Activated naive CD8-positive, alpha-beta T cell treated with anti-CD3 and anti-CD28 coated beads, Interleukin-2, amount 50 U/mL, for 24 hours (primary cell): Measurements from ENCODE around the gene ZNF41.
"Not testable (repeated sequence)": the region's sequence is repeated elsewhere in the genome, so short reads cannot be mapped to it uniquely, and the experiment has no call there.

Source experiments
- ATAC-seq: fragments of 150-1000 bp; cut with Tn5 transposase; one replicate; pipeline ENCODE4 v1.10.0; 2021
- DNase-seq: peaks from one replicate; pipeline ENCODE4 v3.0.0; 2021
- H3K27ac Mint-ChIP-seq: one replicate; pipeline ENCODE4 v1.8.0; 2021; ENCODE audit warnings: mild to moderate bottlenecking, mixed read lengths
- H3K27me3 Mint-ChIP-seq: one replicate; pipeline ENCODE4 v1.8.0; 2021; ENCODE audit warnings: mixed read lengths
- H3K36me3 Mint-ChIP-seq: one replicate; pipeline ENCODE4 v1.8.0; 2021; ENCODE audit warnings: low read depth, mixed read lengths
- H3K4me1 Mint-ChIP-seq: one replicate; pipeline ENCODE4 v1.8.0; 2021; ENCODE audit warnings: mixed read lengths
- H3K4me3 Mint-ChIP-seq: one replicate; pipeline ENCODE4 v1.8.0; 2021; ENCODE audit warnings: mild to moderate bottlenecking, moderate library complexity, mixed read lengths
- H3K9me3 Mint-ChIP-seq: one replicate; pipeline ENCODE4 v1.8.0; 2021; ENCODE audit warnings: mixed read lengths

ZNF41 gene

DNA sequence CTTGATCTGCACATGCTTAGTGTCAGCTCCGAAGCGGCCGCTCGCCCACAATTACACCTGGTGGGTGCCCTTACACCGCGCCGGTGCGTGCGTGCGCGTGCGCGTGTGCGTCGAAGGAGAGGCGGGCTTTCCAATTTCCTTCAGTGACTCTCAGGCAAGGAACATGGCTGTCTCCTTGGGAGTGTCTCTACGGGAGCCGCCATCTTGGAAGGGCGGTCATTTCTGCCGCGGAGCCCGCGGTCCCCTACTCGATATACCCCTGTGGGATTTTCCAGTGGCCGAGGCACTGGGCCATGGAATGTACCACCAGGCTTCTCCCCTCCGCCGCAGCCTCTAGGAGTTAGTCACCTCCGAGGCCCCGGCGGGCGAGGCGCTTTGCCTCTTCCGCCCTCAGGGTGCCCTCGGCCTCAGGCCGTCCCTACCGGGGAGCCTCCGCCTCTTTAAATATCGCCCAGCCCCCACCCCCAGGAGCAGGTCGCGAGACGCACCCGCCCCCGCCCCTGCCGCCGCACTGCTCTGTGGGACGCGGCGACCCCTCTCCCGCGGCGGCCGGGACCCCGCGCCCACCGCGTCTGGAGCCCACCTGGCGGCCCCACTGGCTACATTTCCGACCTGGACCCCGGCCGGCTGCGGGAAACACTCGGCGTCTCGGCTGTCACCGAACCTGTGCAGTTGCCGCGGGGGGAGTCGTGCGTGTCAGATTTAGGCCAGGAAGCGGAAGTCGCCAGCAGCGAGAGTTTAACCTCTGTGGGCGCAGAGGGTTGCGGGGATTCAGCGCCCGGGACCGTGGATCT is at the start of gene ZNF41:
Gene ZNF41, minus strand, starts transcription at position 711 of the 794 bp plus-strand sequence. CDS start 15,741 bp downstream, outside the sequence.
- Mint-ChIP-seq H3K36me3 (peaks cover 5% of the 10 kb centered on the region), H3K27ac (peak within 1 kb of the TSS; percentile 93), H3K4me3 (peak within 1 kb of the TSS; percentile 95), H3K9me3 (no peaks in the 10 kb centered on the region), H3K27me3 (no peaks in the 10 kb centered on the region), H3K4me1 (peaks cover 38% of the 10 kb centered on the region)
- ATAC-seq (peak; percentile 93), DNase-seq (peak; percentile 77)

DNA sequence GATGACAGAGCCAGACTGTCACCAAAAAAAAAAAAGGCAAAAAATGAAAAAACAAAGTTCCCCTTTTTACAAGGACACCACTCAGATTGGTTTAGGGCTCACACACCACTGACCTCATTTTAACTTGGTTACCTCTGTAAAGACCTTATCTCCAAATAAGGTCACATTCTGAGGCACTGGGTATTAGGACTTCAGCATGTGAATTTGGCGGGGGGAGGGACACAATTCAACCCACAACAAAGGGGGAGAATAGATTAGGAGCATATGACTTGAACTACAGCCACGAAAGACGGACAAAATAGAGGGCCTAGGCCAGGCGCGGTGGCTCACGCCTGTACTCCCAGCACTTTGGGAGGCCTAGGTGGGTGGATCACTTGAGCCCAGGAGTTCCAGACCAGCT is 47.0 kb upstream of the ZNF41 start:
- no peak for ATAC-seq
- Mint-ChIP-seq H3K9me3 (no peaks in the 10 kb centered on the region), H3K4me1 (peaks cover 1% of the 10 kb centered on the region), H3K4me3 (no peak overlapping the region), H3K36me3 (no peaks in the 10 kb centered on the region), H3K27me3 (no peaks in the 10 kb centered on the region), H3K27ac (no peak overlapping the region)
- no peak for DNase-seq

DNA sequence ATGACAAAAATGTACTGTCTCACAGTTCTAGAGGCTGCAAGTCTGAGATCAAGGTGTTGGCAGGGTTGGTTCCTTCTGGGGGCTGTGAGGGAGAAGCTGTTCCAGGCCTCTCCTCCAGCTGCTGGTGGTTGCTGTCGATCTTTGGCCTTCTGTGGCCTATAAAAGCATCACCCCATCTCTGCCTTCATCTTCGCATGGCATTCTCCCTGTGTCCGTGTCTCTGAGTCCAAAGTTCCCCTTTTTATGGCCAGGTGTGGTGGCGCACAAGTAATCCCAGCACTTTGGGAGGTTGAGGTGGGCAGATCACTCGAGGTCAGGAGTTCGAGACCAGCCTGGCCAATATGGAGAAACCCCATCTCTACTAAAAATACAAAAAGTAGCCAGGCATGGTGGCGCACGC is 46.5 kb upstream of the ZNF41 start:
- no peaks in the 10 kb centered on the region for H3K36me3 Mint-ChIP-seq
- peaks cover 1% of the 10 kb centered on the region for H3K4me1 Mint-ChIP-seq
- no peak overlapping the region for H3K27ac Mint-ChIP-seq
- no peak overlapping the region for H3K4me3 Mint-ChIP-seq
- no peaks in the 10 kb centered on the region for H3K9me3 Mint-ChIP-seq
- peaks cover 2% of the 10 kb centered on the region for H3K27me3 Mint-ChIP-seq
- DNase-seq = no peak
- ATAC-seq = no peak

DNA sequence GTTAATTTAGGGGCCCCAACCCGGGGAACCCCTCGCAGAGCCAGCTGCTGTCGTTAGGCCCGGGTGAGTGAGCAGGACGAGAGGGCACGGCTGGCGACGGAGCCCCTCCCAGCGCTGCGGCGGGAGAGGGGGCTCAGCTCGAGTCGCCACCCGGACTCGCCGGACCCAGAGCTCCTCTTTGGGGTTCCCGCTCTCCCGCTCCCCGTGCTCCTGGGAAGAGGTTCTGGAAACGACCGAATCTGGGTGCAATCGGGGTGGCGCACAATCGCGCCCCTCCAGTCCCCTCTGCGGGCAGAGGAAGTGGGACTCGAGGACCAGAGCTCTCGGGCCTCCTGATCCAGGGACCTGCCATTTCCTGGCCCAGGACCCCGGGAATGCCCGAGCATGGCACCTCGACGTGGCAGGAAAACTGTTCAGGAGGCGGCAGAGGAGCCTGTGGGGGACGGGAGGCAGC is 40.7 kb upstream of the ZNF41 start:
- H3K27me3 Mint-ChIP-seq = peaks cover 2% of the 10 kb centered on the region
- no peak overlapping the region for H3K27ac Mint-ChIP-seq
- no peaks in the 10 kb centered on the region for H3K9me3 Mint-ChIP-seq
- H3K4me1 Mint-ChIP-seq = no peaks in the 10 kb centered on the region
- ATAC-seq = no peak
- DNase-seq = no peak
- H3K36me3 Mint-ChIP-seq = no peaks in the 10 kb centered on the region
- peak overlapping the region; percentile 61 for H3K4me3 Mint-ChIP-seq

DNA sequence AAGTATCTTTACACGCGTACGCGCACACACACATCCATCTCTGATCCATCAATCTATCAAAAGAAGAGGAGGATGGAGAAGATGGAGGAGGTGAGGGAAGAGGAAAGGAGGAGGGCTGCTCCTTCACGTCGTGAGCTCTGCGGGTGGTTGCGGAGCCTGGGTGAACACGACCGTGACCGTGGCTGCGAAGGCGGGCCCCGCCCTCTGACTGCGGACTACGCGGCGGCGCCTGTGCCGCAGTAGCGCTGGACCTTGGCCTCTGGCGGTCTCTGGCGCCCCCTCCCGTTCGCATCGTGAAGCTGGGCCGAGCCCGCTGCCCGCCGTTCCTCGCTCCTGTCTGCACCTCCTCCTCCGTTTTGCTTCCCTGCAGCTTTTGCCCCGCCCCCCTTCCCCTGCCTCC is 40.3 kb upstream of the ZNF41 start:
- H3K36me3 Mint-ChIP-seq = no peaks in the 10 kb centered on the region
- ATAC-seq (peak; percentile 97), DNase-seq (peak; percentile 87)
- H3K27me3 Mint-ChIP-seq = peaks cover 2% of the 10 kb centered on the region
- no peaks in the 10 kb centered on the region for H3K4me1 Mint-ChIP-seq
- no peaks in the 10 kb centered on the region for H3K9me3 Mint-ChIP-seq
- peak overlapping the region; percentile 61 for H3K4me3 Mint-ChIP-seq
- no peak overlapping the region for H3K27ac Mint-ChIP-seq

DNA sequence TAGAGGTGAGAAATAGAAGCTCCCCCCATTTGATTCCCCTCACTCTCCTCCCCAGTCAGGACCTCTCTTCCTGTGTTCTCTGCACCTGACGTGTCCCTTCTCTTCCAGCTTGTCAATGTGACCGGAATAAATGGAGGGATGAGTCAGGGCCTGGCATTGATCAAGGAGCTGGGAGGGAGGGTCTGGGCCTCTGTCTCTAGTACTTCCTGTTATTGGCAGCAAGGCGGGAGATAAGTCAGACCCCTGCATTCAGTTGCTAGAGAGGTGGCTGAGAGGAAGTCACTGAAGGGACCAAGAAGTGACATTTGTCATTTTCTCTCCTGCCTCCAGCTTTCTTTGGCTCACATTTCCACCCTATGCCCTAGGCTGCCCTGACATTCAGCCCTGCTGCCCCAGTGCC is 35.1 kb upstream of the ZNF41 start:
- H3K9me3 Mint-ChIP-seq = no peaks in the 10 kb centered on the region
- no peaks in the 10 kb centered on the region for H3K27me3 Mint-ChIP-seq
- H3K36me3 Mint-ChIP-seq = no peaks in the 10 kb centered on the region
- ATAC-seq = no peak
- no peak overlapping the region for H3K4me3 Mint-ChIP-seq
- no peak overlapping the region for H3K27ac Mint-ChIP-seq
- no peak for DNase-seq
- H3K4me1 Mint-ChIP-seq = peaks cover 6% of the 10 kb centered on the region

DNA sequence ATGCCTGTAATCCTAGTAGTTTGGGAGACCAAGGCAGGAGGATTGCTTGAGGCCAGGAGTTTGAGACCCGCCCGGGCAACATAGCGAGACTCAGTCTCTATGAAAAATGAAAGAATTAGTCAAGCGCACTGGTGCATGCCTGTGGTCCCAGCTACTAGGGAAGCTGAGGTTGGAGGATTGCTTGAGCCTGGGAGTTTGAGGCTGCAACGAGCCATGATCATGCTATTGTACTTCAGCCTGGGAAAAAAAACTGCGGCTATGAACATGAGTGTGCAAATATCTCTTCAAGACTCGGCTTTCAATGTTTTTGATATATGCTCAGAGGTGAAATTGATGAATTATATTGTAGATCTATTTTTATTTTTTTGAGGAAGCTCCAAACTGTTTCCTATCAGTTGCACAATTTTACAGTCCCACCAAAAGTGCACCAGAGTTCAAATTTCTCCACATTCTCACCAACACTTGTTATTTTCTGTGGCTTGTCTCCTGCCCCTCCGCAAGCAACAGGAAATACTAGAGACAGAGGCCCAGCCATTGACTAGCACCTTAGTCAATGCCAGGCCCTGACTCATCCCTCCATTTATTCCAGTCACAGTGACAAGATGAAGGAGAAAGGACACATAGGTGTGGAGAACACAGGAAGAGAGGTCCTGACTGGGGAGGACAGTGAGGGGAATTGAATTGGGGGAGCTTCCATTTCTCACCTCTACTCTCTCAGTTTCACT is 33.1 kb upstream of the ZNF41 start:
- Mint-ChIP-seq H3K36me3 (no peaks in the 10 kb centered on the region), H3K4me1 (peaks cover 9% of the 10 kb centered on the region), H3K9me3 (no peaks in the 10 kb centered on the region), H3K27ac (no peak overlapping the region), H3K4me3 (no peak overlapping the region), H3K27me3 (no peaks in the 10 kb centered on the region)
- DNase-seq (no peak), ATAC-seq (no peak)

DNA sequence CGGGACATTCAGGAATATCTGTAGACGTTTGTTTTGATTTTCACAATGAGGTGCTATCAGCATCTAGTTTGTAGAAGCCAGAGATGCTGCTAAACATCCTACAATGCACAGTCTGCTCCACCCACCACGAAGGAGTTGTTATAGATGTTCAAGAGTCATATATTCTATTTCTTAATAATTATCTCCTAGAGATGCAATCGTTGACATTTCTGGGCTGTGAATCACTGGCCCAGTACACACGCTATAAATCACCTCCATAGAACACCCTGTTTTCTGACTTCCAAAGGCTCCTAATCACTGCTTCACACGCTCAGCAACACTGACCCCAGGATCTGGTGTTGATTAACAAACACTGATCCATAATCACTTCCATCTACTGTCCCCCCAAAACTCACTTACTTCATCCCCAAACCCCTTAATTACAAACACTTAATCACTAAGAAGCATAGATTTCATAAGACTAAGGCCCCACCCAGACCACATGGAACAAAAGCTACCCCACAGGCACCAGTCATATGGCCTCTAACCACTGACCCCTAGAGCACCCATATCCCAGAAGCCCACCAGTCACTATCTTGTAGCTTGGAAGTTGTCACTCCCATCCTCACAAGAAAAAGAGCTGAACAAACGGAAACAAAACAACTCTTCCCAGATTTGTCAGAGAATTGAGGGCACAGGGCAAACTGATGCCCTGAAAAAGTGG is 31.7 kb upstream of the ZNF41 start:
- peak overlapping the region; percentile 10 for H3K4me3 Mint-ChIP-seq
- no peaks in the 10 kb centered on the region for H3K9me3 Mint-ChIP-seq
- no peak overlapping the region for H3K27ac Mint-ChIP-seq
- H3K36me3 Mint-ChIP-seq = no peaks in the 10 kb centered on the region
- ATAC-seq (no peak), DNase-seq (no peak)
- H3K27me3 Mint-ChIP-seq = no peaks in the 10 kb centered on the region
- H3K4me1 Mint-ChIP-seq = peaks cover 9% of the 10 kb centered on the region

DNA sequence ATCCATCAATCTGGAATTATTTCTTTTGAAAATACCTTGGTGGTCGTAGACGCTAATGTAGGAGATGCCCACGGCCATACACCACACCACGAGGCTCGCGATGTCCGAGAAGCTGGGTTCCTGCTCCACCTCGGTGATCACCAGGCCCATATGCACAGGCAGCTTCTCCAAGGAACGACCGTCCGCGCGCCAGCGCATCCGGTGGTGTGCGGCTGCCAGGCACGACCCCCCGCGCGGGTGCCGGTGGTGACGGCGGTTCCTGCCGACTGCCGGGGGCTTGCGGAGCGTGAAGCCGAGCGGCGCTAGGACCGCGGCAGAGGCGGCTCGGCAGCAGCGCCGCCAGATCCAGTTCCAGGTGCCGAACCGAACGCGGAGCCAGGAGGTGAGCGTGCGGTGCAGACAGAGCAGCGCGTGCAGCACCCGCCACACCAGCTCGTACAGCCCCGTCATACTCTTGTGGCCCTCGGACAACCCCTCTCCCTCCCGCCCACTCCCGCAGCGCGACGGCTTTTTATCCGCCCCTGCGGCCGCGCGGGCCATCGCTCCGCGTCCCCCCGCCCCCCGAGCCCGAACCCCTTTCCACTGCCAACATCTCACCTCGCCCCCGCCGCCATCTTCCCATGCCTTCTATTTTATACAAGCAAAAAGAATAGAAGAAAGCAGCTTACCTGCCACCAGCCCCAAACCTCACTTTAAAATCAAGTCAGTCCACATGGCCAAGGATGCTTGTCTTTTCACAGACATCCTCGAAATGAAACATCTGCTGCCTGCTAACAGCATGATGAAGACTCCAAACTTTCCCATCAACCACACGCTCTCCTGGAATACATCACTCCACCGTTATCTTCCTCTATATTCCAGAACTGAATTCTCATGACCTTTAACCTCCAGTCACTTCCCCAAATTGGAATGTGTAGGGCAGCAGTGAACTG is 30.3 kb upstream of the ZNF41 start:
- peak overlapping the region; percentile 77 for H3K4me3 Mint-ChIP-seq
- DNase-seq (peak; percentile 3), ATAC-seq (peak; percentile 57)
- not testable (repeated sequence) for H3K9me3 Mint-ChIP-seq, H3K4me1 Mint-ChIP-seq, H3K27me3 Mint-ChIP-seq, H3K36me3 Mint-ChIP-seq
- H3K27ac Mint-ChIP-seq = peak overlapping the region; percentile 49

DNA sequence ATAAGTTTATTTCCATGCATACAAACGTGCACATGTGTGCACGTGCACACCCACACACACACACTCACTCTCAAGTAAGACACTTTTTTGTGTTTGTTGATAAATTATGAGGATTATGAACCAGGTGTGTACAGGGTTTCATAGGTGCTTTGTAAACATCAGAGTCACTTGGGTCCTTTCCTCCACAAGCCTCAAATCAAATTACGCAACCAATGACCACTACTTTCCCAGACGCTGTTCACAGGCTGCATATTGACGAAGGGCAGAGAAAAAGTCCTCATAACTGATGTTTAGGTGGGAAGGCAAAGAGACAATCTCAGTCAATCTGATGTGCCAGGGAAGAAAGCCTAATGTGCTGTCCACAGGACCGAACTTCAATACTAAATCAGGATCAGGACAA is 29.4 kb upstream of the ZNF41 start:
- not testable (repeated sequence) for ATAC-seq, H3K27ac Mint-ChIP-seq
- H3K4me1 Mint-ChIP-seq = peaks cover 10% of the 10 kb centered on the region

DNA sequence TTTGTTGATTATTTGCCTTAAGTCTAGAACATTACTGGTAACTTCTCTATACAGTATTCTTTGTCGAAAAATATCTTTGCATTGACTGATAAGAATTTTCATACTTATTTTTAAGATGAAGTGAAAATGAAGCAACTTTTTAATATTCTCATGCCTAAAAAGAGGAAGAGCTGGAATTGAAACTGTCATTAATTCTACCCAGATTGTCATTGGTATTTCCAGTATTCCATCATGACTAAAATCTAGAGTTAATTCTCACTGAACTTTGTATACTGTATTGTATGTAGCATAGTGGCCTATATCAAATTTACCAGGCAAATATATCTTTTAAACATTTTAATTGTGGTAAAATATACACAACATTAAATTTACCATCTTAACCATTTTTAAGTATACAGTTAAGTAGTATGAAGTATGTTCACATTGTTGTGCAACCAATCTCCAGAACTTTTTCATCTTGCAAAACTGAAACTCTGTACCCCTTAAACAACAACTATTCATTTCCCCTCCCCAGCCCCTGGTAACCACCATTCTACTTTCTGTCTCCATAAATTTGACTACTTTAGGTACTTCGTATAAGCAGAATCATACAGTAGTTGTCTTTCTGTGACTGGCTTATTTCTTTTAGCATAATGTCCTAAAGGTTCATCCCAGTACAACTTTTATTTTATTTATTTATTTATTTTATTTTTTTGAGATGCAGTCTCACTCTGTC is 24.3 kb upstream of the ZNF41 start:
- ATAC-seq (no peak), DNase-seq (no peak)
- H3K4me1 Mint-ChIP-seq = peaks cover 4% of the 10 kb centered on the region
- no peaks in the 10 kb centered on the region for H3K27me3 Mint-ChIP-seq
- H3K9me3 Mint-ChIP-seq = no peaks in the 10 kb centered on the region
- no peak overlapping the region for H3K27ac Mint-ChIP-seq
- H3K4me3 Mint-ChIP-seq = no peak overlapping the region
- H3K36me3 Mint-ChIP-seq = no peaks in the 10 kb centered on the region

More for the DNA sequence above, 29.4 kb upstream of the ZNF41 start:
- not testable (repeated sequence) for H3K36me3 Mint-ChIP-seq, DNase-seq, H3K27me3 Mint-ChIP-seq, H3K9me3 Mint-ChIP-seq
- H3K4me3 Mint-ChIP-seq = peak overlapping the region; percentile 51

DNA sequence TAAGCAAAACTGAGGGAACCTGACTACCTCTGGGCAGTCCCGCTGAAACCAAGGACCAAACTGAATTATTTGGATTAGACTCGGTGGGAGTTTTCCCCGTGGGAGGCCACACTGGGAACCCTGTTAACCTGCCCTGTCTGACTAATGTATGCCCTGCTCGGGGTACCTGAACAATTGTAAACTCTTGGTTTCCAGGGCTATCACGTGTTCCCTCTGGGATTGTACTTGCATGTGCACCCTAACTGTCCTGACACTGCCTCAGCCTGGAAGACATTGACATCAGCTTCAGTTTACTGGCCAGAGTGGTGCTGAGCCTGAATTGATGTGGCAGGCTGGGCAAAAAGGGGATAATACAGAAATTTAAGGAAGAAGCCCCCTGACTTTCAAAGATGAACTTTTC is 20.1 kb upstream of the ZNF41 start:
- H3K4me1 Mint-ChIP-seq = peaks cover 4% of the 10 kb centered on the region
- no peaks in the 10 kb centered on the region for H3K9me3 Mint-ChIP-seq
- H3K36me3 Mint-ChIP-seq = no peaks in the 10 kb centered on the region
- H3K4me3 Mint-ChIP-seq = no peak overlapping the region
- no peaks in the 10 kb centered on the region for H3K27me3 Mint-ChIP-seq
- ATAC-seq (no peak), DNase-seq (no peak)
- H3K27ac Mint-ChIP-seq = no peak overlapping the region

DNA sequence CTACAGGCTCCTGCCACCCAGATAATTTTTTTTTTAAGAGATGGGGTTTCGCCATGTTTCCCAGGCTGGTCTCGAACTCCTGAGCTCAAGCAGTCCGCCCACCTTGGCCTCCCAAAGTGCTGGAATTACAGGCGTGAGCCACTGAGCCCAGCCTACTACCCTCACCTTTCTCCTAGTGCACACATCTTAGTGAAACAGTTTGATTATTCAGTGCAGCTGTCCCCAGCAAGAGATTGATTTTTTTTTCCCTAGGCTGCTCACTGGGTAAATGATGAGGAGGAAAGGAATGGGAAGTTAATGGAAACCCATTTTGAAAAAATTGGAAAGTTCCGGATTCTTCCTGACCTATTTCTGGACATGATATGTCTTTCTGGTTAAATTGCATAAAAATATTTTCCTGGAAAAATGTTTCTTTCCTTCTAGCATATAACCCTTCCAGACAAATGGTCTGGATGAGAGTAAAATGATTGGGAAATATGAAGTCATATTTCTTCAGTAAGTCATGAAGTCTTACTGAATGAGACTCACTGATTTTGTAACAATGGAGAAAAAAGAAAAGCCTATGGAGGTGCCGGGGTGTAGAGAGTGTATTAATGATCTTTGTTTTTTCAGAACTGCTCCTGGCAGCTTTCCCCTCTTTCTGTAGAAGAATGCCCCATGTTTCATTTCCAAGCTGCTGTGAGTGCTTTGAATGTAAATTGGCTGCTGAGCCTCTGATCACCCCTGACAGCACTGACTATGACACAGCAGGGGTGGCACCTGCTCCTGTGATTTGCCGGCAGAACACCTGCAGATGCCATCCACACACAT is 19.5 kb upstream of the ZNF41 start:
- Mint-ChIP-seq H3K36me3 (no peaks in the 10 kb centered on the region), H3K4me1 (peaks cover 4% of the 10 kb centered on the region), H3K27me3 (no peaks in the 10 kb centered on the region), H3K4me3 (no peak overlapping the region), H3K27ac (no peak overlapping the region), H3K9me3 (no peaks in the 10 kb centered on the region)
- DNase-seq (no peak), ATAC-seq (no peak)
